Stimulated activated CD8-positive, alpha-beta memory T cell treated with anti-CD3 and anti-CD28 coated beads, Interleukin-15, amount 100 ng/mL, for 1 hour (primary cell): Measurements from ENCODE around the gene GNB1L.
"Not testable (repeated sequence)": the region's sequence is repeated elsewhere in the genome, so short reads cannot be mapped to it uniquely, and the experiment has no call there.

Source experiments
- DNase-seq: peaks from one replicate; pipeline ENCODE4 v3.0.0-alpha.2; 2020; ENCODE audit warnings: low read depth

GNB1L gene

GRCh38 chr22:19793661-19794310, 60.9 kb downstream of the GNB1L start:
- DNase-seq, result no peak

- DNase-seq, result no peak
Measured at GRCh38 chr22:19793161-19793560, 61.5 kb downstream of the GNB1L start.

GRCh38 chr22:19792383-19792896, 62.2 kb downstream of the GNB1L start:
- DNase-seq, result not testable (repeated sequence)

- no peak for DNase-seq
Measured at GRCh38 chr22:19791894-19792293, 62.8 kb downstream of the GNB1L start.

- DNase-seq, result no peak
Measured at GRCh38 chr22:19791243-19791642, 63.4 kb downstream of the GNB1L start.

GRCh38 chr22:19789828-19790227, 64.8 kb downstream of the GNB1L start:
- no peak for DNase-seq

GRCh38 chr22:19789406-19789805, 65.3 kb downstream of the GNB1L start:
- DNase-seq, result no peak

GRCh38 chr22:19788661-19789225, 65.9 kb downstream of the GNB1L start:
- no peak for DNase-seq

- DNase-seq, result no peak
Measured at GRCh38 chr22:19787849-19788141, 66.9 kb downstream of the GNB1L start.

- no peak for DNase-seq
Measured at GRCh38 chr22:19786959-19787848, 67.5 kb downstream of the GNB1L start.

- no peak for DNase-seq
Measured at GRCh38 chr22:19786264-19786585, 68.4 kb downstream of the GNB1L start.

GRCh38 chr22:19785461-19786263, 69.0 kb downstream of the GNB1L start:
- no peak for DNase-seq

GRCh38 chr22:19784384-19785175, 70.1 kb downstream of the GNB1L start:
- no peak for DNase-seq

- no peak for DNase-seq
Measured at GRCh38 chr22:19783586-19784383, 70.9 kb downstream of the GNB1L start.

GRCh38 chr22:19782533-19782932, 72.1 kb downstream of the GNB1L start:
- DNase-seq, result no peak

GRCh38 chr22:19779685-19780268, 74.9 kb downstream of the GNB1L start:
- no peak for DNase-seq

- no peak for DNase-seq
Measured at GRCh38 chr22:19779011-19779421, 75.7 kb downstream of the GNB1L start.

GRCh38 chr22:19777192-19777591, 77.5 kb downstream of the GNB1L start:
- DNase-seq, result not testable (repeated sequence)

GRCh38 chr22:19776433-19777031, 78.1 kb downstream of the GNB1L start:
- no peak for DNase-seq
